ENCODE measurements around the gene APOC1. TPM values are rescaled to one million over a fixed set of nuclear protein-coding genes. Genes with fewer than 3 reads are reported as not detected.

Gene APOC1
- total and polyA plus RNA-seq, 2 experiments from 2014 or later: 0.49 TPM; not detected in 1

DNA sequence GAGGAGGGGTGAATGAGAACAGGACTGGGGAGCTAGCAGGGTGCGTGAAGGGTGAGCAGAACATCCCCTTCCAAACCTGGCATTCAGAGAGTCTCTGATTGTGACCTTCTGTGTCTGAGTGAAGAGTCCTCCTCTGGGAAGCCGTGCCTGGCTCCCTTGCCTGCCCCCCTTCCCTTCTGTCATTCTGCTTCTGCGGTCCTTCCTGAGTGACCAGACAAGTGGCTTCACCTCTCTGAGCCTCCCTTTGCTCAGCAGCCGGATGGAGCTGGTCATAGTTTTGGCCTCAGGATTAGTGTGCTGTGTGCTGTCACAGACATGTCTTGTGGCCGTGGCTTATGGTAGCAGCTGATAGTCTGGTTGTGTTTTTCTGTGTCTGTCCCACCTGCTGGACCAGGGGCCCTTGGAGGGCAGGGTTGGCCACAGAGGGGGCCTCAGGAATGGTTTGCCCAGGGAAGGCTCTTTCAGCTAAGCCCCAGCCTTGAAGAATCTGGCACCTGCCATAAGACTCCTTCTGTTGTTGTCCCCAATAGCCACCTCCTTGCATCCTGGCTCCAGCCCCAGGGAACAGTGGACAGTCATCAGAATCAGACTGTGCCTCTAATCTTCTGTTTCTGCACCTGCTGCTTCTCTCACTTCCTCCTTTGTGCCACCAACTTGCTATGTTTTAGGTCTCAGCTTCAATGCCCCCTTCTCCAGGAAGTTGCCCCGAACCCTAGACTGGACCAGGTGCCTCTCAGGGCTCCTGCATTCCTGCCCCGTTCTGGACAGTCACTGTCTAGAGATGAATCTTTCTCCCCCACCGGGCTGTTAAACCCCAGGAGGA lies 46.7 kb downstream of the APOC1 start:
- Histone ChIP-seq H3K4me2 (ENCODE audit: unreplicated experiment) (no peak overlapping the region), H3K9ac (no peak overlapping the region), H3K79me2 (ENCODE audit: insufficient read depth) (peaks cover 89% of the 10 kb centered on the region), H3K27ac (no peak overlapping the region), H4K20me1 (ENCODE audit: insufficient read depth) (no peaks in the 10 kb centered on the region; the same call in 1 of the 2 replicates), H3K27me3 (replicated peaks; ENCODE audit: insufficient read depth) (no peaks in the 10 kb centered on the region), H3K9me3 (ENCODE audit: low read depth) (no peaks in the 10 kb centered on the region), H3K4me1 (ENCODE audit: insufficient read depth) (peaks cover 17% of the 10 kb centered on the region), H3K36me3 (ENCODE audit: low read depth) (0 out of 2 replicates have a peak, but pooled peaks cover 10% of the 10 kb centered on the region), H2AFZ (no peak overlapping the region), H3F3A (ENCODE audit: insufficient read depth) (peaks cover 6% of the 10 kb centered on the region; the same call in 1 of the 2 replicates), H3K4me3 (no peak overlapping the region), H3K9me2 (ENCODE audit: insufficient read depth) (no peaks in the 10 kb centered on the region)
- no peak for TF ChIP-seq EZH2phosphoT487 (IDR thresholded peaks at IDR 0.05; ENCODE audit: insufficient read depth, low read depth)
- no peak for TF ChIP-seq EZH2 (IDR thresholded peaks at IDR 0.05; ENCODE audit: insufficient read depth, poor library complexity, severe bottlenecking)
- 86 to 87% methylated on average over 8 of the region's 8 CpGs for WGBS, 2 experiments (ENCODE audit: low coverage in 1 of 2, low lambda C conversion rate in 2 of 2, missing lambda C conversion rate in 2 of 2)
- no peak for DNase-seq
- in situ Hi-C loops (cut with MboI): no loop called here

GRCh38 chr19:44961821-44962220 lies 47.4 kb downstream of the APOC1 start:
- TF ChIP-seq EZH2phosphoT487 (IDR thresholded peaks at IDR 0.05; ENCODE audit: insufficient read depth, low read depth): no peak
- Histone ChIP-seq H3K4me3 (no peak overlapping the region), H3K9me2 (ENCODE audit: insufficient read depth) (no peaks in the 10 kb centered on the region), H3K4me1 (ENCODE audit: insufficient read depth) (peaks cover 10% of the 10 kb centered on the region), H2AFZ (no peak overlapping the region), H3K27ac (no peak overlapping the region), H3K79me2 (ENCODE audit: insufficient read depth) (peaks cover 86% of the 10 kb centered on the region), H3K36me3 (ENCODE audit: low read depth) (0 out of 2 replicates have a peak, but pooled peaks cover 10% of the 10 kb centered on the region), H3K4me2 (ENCODE audit: unreplicated experiment) (no peak overlapping the region), H3F3A (ENCODE audit: insufficient read depth) (no peaks in the 10 kb centered on the region), H3K27me3 (replicated peaks; ENCODE audit: insufficient read depth) (no peaks in the 10 kb centered on the region), H3K9ac (no peak overlapping the region), H4K20me1 (ENCODE audit: insufficient read depth) (no peaks in the 10 kb centered on the region; the same call in 1 of the 2 replicates), H3K9me3 (ENCODE audit: low read depth) (no peaks in the 10 kb centered on the region)
- in situ Hi-C loops (cut with MboI): no loop called here
- DNase-seq: no peak
- WGBS, 2 experiments (ENCODE audit: low coverage in 1 of 2, low lambda C conversion rate in 2 of 2, missing lambda C conversion rate in 2 of 2): 96 to 100% methylated on average over 8 of the region's 8 CpGs

GRCh38 chr19:44968118-44968517 lies 53.7 kb downstream of the APOC1 start:
- H3K4me1 ChIP-seq (ENCODE audit: insufficient read depth): no peaks in the 10 kb centered on the region
- WGBS, 2 experiments (ENCODE audit: low coverage in 1 of 2, low lambda C conversion rate in 2 of 2, missing lambda C conversion rate in 2 of 2): 96 to 98% methylated on average over 5 of the region's 5 CpGs
- H3K9me2 ChIP-seq (ENCODE audit: insufficient read depth): no peaks in the 10 kb centered on the region
- no peak overlapping the region for H3K4me3 ChIP-seq
- H3K27ac ChIP-seq: no peak overlapping the region
- TF ChIP-seq EZH2phosphoT487 (IDR thresholded peaks at IDR 0.05; ENCODE audit: insufficient read depth, low read depth): no peak
- no peak for TF ChIP-seq EZH2 (IDR thresholded peaks at IDR 0.05; ENCODE audit: insufficient read depth, poor library complexity, severe bottlenecking)
- H3K9me3 ChIP-seq (ENCODE audit: low read depth): no peaks in the 10 kb centered on the region
- DNase-seq: no peak
- H3K79me2 ChIP-seq (ENCODE audit: insufficient read depth): peaks cover 62% of the 10 kb centered on the region
- H4K20me1 ChIP-seq (ENCODE audit: insufficient read depth): no peaks in the 10 kb centered on the region
- 0 out of 2 replicates have a peak, but pooled peaks cover 7% of the 10 kb centered on the region for H3K36me3 ChIP-seq (ENCODE audit: low read depth)
- H3K4me2 ChIP-seq (ENCODE audit: unreplicated experiment): no peak overlapping the region
- in situ Hi-C loops (cut with MboI): no loop called here
- H3F3A ChIP-seq (ENCODE audit: insufficient read depth): no peaks in the 10 kb centered on the region
- no peaks in the 10 kb centered on the region for H3K27me3 ChIP-seq (replicated peaks; ENCODE audit: insufficient read depth)
- H2AFZ ChIP-seq: no peak overlapping the region
- H3K9ac ChIP-seq: no peak overlapping the region

- in situ Hi-C loops (cut with MboI): no loop called here
- H3K79me2 ChIP-seq (ENCODE audit: insufficient read depth): peaks cover 59% of the 10 kb centered on the region
- no peak overlapping the region for H2AFZ ChIP-seq
- H4K20me1 ChIP-seq (ENCODE audit: insufficient read depth): no peaks in the 10 kb centered on the region
- H3K4me3 ChIP-seq: no peak overlapping the region
- no peak overlapping the region for H3K27ac ChIP-seq
- H3K9ac ChIP-seq: no peak overlapping the region
- H3F3A ChIP-seq (ENCODE audit: insufficient read depth): no peaks in the 10 kb centered on the region
- no peaks in the 10 kb centered on the region for H3K9me3 ChIP-seq (ENCODE audit: low read depth)
- WGBS, 2 experiments (ENCODE audit: low coverage in 1 of 2, low lambda C conversion rate in 2 of 2, missing lambda C conversion rate in 2 of 2): 88 to 89% methylated on average over 4 of the region's 4 CpGs
- H3K36me3 ChIP-seq (ENCODE audit: low read depth): 0 out of 2 replicates have a peak, but pooled peaks cover 7% of the 10 kb centered on the region
- no peak for DNase-seq
- no peaks in the 10 kb centered on the region for H3K9me2 ChIP-seq (ENCODE audit: insufficient read depth)
- no peak overlapping the region for H3K4me2 ChIP-seq (ENCODE audit: unreplicated experiment)
- no peak for TF ChIP-seq EZH2phosphoT487 (IDR thresholded peaks at IDR 0.05; ENCODE audit: insufficient read depth, low read depth)
- TF ChIP-seq EZH2 (IDR thresholded peaks at IDR 0.05; ENCODE audit: insufficient read depth, poor library complexity, severe bottlenecking): no peak
- H3K27me3 ChIP-seq (replicated peaks; ENCODE audit: insufficient read depth): no peaks in the 10 kb centered on the region
- H3K4me1 ChIP-seq (ENCODE audit: insufficient read depth): no peaks in the 10 kb centered on the region
Measured at GRCh38 chr19:44968670-44969069, 54.3 kb downstream of the APOC1 start.

Other genes starting within 250 kb of the APOC1 start
- 0.51 and 1.9 TPM in 2 replicates for gene CEACAM19, start 243.1 kb upstream of the APOC1 start, total RNA-seq (2014; rRNA removed; shearing (Covaris generic))
- 1.3 and 1.7 TPM in 2 replicates for gene CEACAM19, start 243.1 kb upstream of the APOC1 start, polyA plus RNA-seq (2016; fragmentation: Nextera tagmentation; extraction: Ambion mirVana)
- gene CEACAM16, start 215.5 kb upstream of the APOC1 start, total RNA-seq (2014; rRNA removed; shearing (Covaris generic)): not detected in 2 replicates
- gene CEACAM16, start 215.5 kb upstream of the APOC1 start, polyA plus RNA-seq (2016; fragmentation: Nextera tagmentation; extraction: Ambion mirVana): not detected in 2 replicates
- gene BCL3, start 165.9 kb upstream of the APOC1 start, total RNA-seq (2014; rRNA removed; shearing (Covaris generic)): 11.3 and 18.6 TPM in 2 replicates
- gene BCL3, start 165.9 kb upstream of the APOC1 start, polyA plus RNA-seq (2016; fragmentation: Nextera tagmentation; extraction: Ambion mirVana): 24.6 and 26.8 TPM in 2 replicates
- gene CBLC, start 136.7 kb upstream of the APOC1 start, total RNA-seq (2014; rRNA removed; shearing (Covaris generic)): not detected in 2 replicates
- not detected in 2 replicates for gene CBLC, start 136.7 kb upstream of the APOC1 start, polyA plus RNA-seq (2016; fragmentation: Nextera tagmentation; extraction: Ambion mirVana)
- gene BCAM, start 105.5 kb upstream of the APOC1 start, total RNA-seq (2014; rRNA removed; shearing (Covaris generic)): 1.3 and 2.1 TPM in 2 replicates
- 1.4 and 1.5 TPM in 2 replicates for gene BCAM, start 105.5 kb upstream of the APOC1 start, polyA plus RNA-seq (2016; fragmentation: Nextera tagmentation; extraction: Ambion mirVana)
- gene NECTIN2, start 68.3 kb upstream of the APOC1 start, total RNA-seq (2014; rRNA removed; shearing (Covaris generic)): 71.7 and 88.7 TPM in 2 replicates
- 60.5 and 63.0 TPM in 2 replicates for gene NECTIN2, start 68.3 kb upstream of the APOC1 start, polyA plus RNA-seq (2016; fragmentation: Nextera tagmentation; extraction: Ambion mirVana)
- 52.9 and 72.5 TPM in 2 replicates for gene TOMM40, start 23.4 kb upstream of the APOC1 start, total RNA-seq (2014; rRNA removed; shearing (Covaris generic))
- gene TOMM40, start 23.4 kb upstream of the APOC1 start, polyA plus RNA-seq (2016; fragmentation: Nextera tagmentation; extraction: Ambion mirVana): 54.6 and 54.7 TPM in 2 replicates
- 0.76 TPM in 1 of 2 replicates, not detected in the other for gene APOE, start 8.8 kb upstream of the APOC1 start, total RNA-seq (2014; rRNA removed; shearing (Covaris generic))
- 0.60 and 0.87 TPM in 2 replicates for gene APOE, start 8.8 kb upstream of the APOC1 start, polyA plus RNA-seq (2016; fragmentation: Nextera tagmentation; extraction: Ambion mirVana)
- not detected in 2 replicates for gene APOC4, start 27.6 kb downstream of the APOC1 start, total RNA-seq (2014; rRNA removed; shearing (Covaris generic))
- gene APOC4, start 27.6 kb downstream of the APOC1 start, polyA plus RNA-seq (2016; fragmentation: Nextera tagmentation; extraction: Ambion mirVana): not detected in 2 replicates
- not detected in 2 replicates for gene APOC2, start 31.4 kb downstream of the APOC1 start, total RNA-seq (2014; rRNA removed; shearing (Covaris generic))
- gene APOC2, start 31.4 kb downstream of the APOC1 start, polyA plus RNA-seq (2016; fragmentation: Nextera tagmentation; extraction: Ambion mirVana): not detected in 2 replicates
- 40.5 and 42.5 TPM in 2 replicates for gene CLPTM1, start 40.8 kb downstream of the APOC1 start, total RNA-seq (2014; rRNA removed; shearing (Covaris generic))
- gene CLPTM1, start 40.8 kb downstream of the APOC1 start, polyA plus RNA-seq (2016; fragmentation: Nextera tagmentation; extraction: Ambion mirVana): 103 and 109 TPM in 2 replicates
- gene RELB, start 86.9 kb downstream of the APOC1 start, total RNA-seq (2014; rRNA removed; shearing (Covaris generic)): 9.7 and 12.5 TPM in 2 replicates
- gene RELB, start 86.9 kb downstream of the APOC1 start, polyA plus RNA-seq (2016; fragmentation: Nextera tagmentation; extraction: Ambion mirVana): 7.6 and 10.0 TPM in 2 replicates
- 12.3 and 45.1 TPM in 2 replicates for gene CLASRP, start 124.4 kb downstream of the APOC1 start, total RNA-seq (2014; rRNA removed; shearing (Covaris generic))
- 9.2 and 10.1 TPM in 2 replicates for gene CLASRP, start 124.4 kb downstream of the APOC1 start, polyA plus RNA-seq (2016; fragmentation: Nextera tagmentation; extraction: Ambion mirVana)
- gene ZNF296, start 161.9 kb downstream of the APOC1 start, total RNA-seq (2014; rRNA removed; shearing (Covaris generic)): 0.25 TPM in 1 of 2 replicates, not detected in the other
- 0.15 TPM in 1 of 2 replicates, not detected in the other for gene ZNF296, start 161.9 kb downstream of the APOC1 start, polyA plus RNA-seq (2016; fragmentation: Nextera tagmentation; extraction: Ambion mirVana)
- gene GEMIN7, start 164.7 kb downstream of the APOC1 start, total RNA-seq (2014; rRNA removed; shearing (Covaris generic)): 22.5 and 25.3 TPM in 2 replicates
- 48.4 and 49.7 TPM in 2 replicates for gene GEMIN7, start 164.7 kb downstream of the APOC1 start, polyA plus RNA-seq (2016; fragmentation: Nextera tagmentation; extraction: Ambion mirVana)
- gene PPP1R37, start 178.6 kb downstream of the APOC1 start, total RNA-seq (2014; rRNA removed; shearing (Covaris generic)): 39.2 and 43.8 TPM in 2 replicates
- 1.6 and 1.9 TPM in 2 replicates for gene PPP1R37, start 178.6 kb downstream of the APOC1 start, polyA plus RNA-seq (2016; fragmentation: Nextera tagmentation; extraction: Ambion mirVana)
- 0.11 and 0.25 TPM in 2 replicates for gene NKPD1, start 246.4 kb downstream of the APOC1 start, total RNA-seq (2014; rRNA removed; shearing (Covaris generic))
- not detected in 2 replicates for gene NKPD1, start 246.4 kb downstream of the APOC1 start, polyA plus RNA-seq (2016; fragmentation: Nextera tagmentation; extraction: Ambion mirVana)